Measurements from ENCODE around the gene PCYT1A. TPM values are rescaled to one million over a fixed set of nuclear protein-coding genes. Genes with fewer than 3 reads are reported as not detected.

The PCYT1A gene
- total RNA-seq, 2 donors from 2014 or later, result 41.8 to 78.3 TPM

DNA sequence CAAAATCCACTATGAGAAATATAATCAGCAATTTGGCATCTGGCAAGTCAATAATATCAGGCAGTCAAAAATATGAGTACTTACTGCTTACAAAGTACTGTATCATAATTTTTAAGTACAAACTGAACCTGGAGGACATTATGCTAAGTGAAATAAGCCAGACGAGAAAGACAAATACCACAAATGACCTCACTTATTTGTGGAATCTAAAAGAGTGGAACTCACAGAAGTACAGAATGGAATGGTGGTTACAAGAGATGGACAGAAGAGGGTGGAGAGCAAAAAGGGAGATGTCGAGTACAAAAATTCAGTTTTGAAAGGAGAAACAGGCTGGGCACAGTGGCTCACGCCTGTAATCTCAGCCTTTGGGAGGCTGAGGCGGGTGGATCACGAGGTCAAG, 12.4 kb downstream of the PCYT1A start:
- DNase-seq (ENCODE audit: low spot score), result no peak
- 83% methylated on average over 5 of the region's 5 CpGs for WGBS
- TF ChIP-seq POLR2A (IDR thresholded peaks at IDR 0.05), result no peak
- intact Hi-C loops (cut with DNase I), result no loop called here
- Histone ChIP-seq H3K36me3 (no peaks in the 10 kb centered on the region), H3K4me3 (no peak overlapping the region), H3K9me3 (no peaks in the 10 kb centered on the region), H3K4me1 (replicated peaks) (no peaks in the 10 kb centered on the region), H3K27ac (no peak overlapping the region), H3K27me3 (replicated peaks; ENCODE audit: insufficient read depth) (no peaks in the 10 kb centered on the region)

DNA sequence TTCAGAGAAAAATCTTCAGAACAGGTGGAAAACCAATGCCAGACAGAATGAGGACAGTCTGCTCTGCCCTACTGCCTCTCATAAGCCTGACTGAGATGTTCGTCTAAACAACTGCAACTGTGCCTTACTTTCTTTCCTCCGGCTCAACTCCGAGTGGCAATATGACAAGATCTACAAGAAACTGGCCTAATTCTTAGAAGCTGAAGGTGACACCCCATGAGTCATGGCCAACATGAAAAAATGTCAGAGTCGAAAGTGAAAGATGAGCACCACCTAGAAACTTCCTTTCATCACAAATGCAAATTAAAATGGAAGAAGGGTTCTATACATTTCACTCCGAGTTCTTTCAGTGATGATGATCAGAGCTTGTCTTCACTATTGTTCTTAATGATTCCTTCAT, 12.9 kb downstream of the PCYT1A start:
- TF ChIP-seq POLR2AphosphoS5 (IDR thresholded peaks at IDR 0.05), result no peak
- TF ChIP-seq POLR2A (IDR thresholded peaks at IDR 0.05), result no peak
- TF ChIP-seq, protein P1, sequence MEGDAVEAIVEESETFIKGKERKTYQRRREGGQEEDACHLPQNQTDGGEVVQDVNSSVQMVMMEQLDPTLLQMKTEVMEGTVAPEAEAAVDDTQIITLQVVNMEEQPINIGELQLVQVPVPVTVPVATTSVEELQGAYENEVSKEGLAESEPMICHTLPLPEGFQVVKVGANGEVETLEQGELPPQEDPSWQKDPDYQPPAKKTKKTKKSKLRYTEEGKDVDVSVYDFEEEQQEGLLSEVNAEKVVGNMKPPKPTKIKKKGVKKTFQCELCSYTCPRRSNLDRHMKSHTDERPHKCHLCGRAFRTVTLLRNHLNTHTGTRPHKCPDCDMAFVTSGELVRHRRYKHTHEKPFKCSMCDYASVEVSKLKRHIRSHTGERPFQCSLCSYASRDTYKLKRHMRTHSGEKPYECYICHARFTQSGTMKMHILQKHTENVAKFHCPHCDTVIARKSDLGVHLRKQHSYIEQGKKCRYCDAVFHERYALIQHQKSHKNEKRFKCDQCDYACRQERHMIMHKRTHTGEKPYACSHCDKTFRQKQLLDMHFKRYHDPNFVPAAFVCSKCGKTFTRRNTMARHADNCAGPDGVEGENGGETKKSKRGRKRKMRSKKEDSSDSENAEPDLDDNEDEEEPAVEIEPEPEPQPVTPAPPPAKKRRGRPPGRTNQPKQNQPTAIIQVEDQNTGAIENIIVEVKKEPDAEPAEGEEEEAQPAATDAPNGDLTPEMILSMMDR (IDR thresholded peaks at IDR 0.05), result no peak
- no peaks in the 10 kb centered on the region for H3K27me3 ChIP-seq (replicated peaks; ENCODE audit: insufficient read depth)
- no peak for DNase-seq (ENCODE audit: low spot score)
- H3K4me3 ChIP-seq, result no peak overlapping the region
- 87% methylated on average over 5 of the region's 5 CpGs for WGBS
- H3K36me3 ChIP-seq, result no peaks in the 10 kb centered on the region
- intact Hi-C loops (cut with DNase I), result no loop called here
- no peaks in the 10 kb centered on the region for H3K4me1 ChIP-seq (replicated peaks)
- H3K27ac ChIP-seq, result no peak overlapping the region
- no peaks in the 10 kb centered on the region for H3K9me3 ChIP-seq

DNA sequence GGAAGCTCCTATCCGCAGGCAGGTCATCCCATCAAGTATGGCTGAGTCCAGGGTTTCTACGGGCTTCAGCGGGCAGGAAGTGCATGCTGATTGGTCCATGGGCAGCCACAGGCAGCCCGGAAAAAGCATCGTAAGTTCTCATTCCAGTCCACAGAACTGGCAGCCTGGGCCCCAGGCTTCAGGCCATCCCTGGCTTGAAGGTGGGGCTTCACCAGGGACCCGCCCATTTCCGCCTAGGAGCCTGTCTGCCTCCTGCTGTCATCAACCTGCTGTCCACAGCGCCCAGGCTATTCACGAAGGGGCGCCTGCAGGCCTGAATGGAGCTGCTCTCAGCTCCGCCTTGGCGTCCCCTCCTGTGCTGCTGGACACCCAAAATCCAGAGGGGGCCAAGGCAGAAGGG, 13.9 kb downstream of the PCYT1A start:
- Histone ChIP-seq H3K36me3 (no peaks in the 10 kb centered on the region), H3K27ac (no peak overlapping the region), H3K4me3 (no peak overlapping the region), H3K9me3 (no peaks in the 10 kb centered on the region), H3K4me1 (replicated peaks) (no peaks in the 10 kb centered on the region), H3K27me3 (replicated peaks; ENCODE audit: insufficient read depth) (no peaks in the 10 kb centered on the region)
- DNase-seq (ENCODE audit: low spot score), result no peak
- TF ChIP-seq, protein P1 (IDR thresholded peaks at IDR 0.05), result no peak
- TF ChIP-seq POLR2A (IDR thresholded peaks at IDR 0.05) (no peak), POLR2AphosphoS5 (IDR thresholded peaks at IDR 0.05) (no peak)
- WGBS, result 93% methylated on average over 12 of the region's 12 CpGs
- intact Hi-C loops (cut with DNase I), result no loop called here

DNA sequence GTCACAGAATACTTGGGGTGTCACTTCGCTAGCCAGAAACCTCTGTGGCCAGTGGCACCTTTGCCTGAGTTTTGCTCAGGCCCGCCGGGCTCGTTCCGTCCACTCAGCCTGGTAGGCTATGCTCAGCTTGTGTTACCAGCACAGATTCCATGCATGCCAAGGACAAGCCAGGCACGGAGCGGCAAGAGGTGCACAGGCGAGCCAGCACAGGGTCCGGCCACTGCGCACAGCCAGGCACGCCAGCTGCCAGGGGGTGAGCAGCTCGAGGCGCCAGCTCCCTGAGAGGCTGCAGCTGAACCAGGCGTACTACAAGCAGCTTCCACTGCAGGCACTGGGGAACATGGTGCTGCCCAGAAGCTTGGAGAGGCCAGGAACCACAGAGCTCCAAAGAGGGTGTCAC, 14.7 kb downstream of the PCYT1A start:
- Histone ChIP-seq H3K27me3 (replicated peaks; ENCODE audit: insufficient read depth) (no peaks in the 10 kb centered on the region), H3K4me3 (no peak overlapping the region), H3K9me3 (no peaks in the 10 kb centered on the region), H3K27ac (no peak overlapping the region), H3K36me3 (no peaks in the 10 kb centered on the region), H3K4me1 (replicated peaks) (no peaks in the 10 kb centered on the region)
- no peak for TF ChIP-seq POLR2AphosphoS5 (IDR thresholded peaks at IDR 0.05)
- TF ChIP-seq POLR2A (IDR thresholded peaks at IDR 0.05), result no peak
- TF ChIP-seq, protein P1 (IDR thresholded peaks at IDR 0.05), result no peak
- no peak for DNase-seq (ENCODE audit: low spot score)
- 97% methylated on average over 14 of the region's 14 CpGs for WGBS
- intact Hi-C loops (cut with DNase I), result no loop called here

DNA sequence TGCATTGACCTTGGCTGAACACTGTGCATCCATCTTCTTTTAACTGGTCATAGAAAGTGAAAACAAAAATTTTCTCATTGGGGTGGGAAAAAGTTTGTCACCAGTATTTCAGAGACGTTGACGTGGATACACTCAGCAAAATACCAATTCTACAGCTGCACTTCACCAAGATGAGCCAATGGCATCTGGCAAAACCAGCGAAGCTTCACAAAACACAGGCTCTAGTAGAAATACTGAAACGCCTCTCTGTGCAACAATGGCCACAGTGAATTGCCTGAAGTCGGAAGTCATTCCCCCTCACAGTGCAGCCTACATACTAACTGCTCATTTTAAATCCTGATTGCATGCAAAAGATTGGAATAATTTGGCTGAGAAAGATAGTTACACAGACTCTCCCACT, 17.0 kb downstream of the PCYT1A start:
- intact Hi-C loops (cut with DNase I), result no loop called here
- no peak overlapping the region for H3K27ac ChIP-seq
- TF ChIP-seq, protein P1 (IDR thresholded peaks at IDR 0.05), result no peak
- TF ChIP-seq POLR2A (IDR thresholded peaks at IDR 0.05) (no peak), POLR2AphosphoS5 (IDR thresholded peaks at IDR 0.05) (no peak)
- no peaks in the 10 kb centered on the region for H3K36me3 ChIP-seq
- no peaks in the 10 kb centered on the region for H3K9me3 ChIP-seq
- DNase-seq (ENCODE audit: low spot score), result no peak
- H3K4me3 ChIP-seq, result no peak overlapping the region
- H3K27me3 ChIP-seq (replicated peaks; ENCODE audit: insufficient read depth), result no peaks in the 10 kb centered on the region
- no peaks in the 10 kb centered on the region for H3K4me1 ChIP-seq (replicated peaks)
- WGBS, result 89% methylated on average over 5 of the region's 5 CpGs

Data from prostate gland (tissue), 2 donors.